Osteoblast (primary cell): ENCODE data around the gene ARHGEF17. TPM values are rescaled to one million over a fixed set of nuclear protein-coding genes. Genes with fewer than 3 reads are reported as not detected.

Experiments
- DNase-seq: peaks from one replicate; pipeline ENCODE4 v3.0.0; 2011; ENCODE audit warnings: low spot score, mixed read lengths; ENCODE audit not compliant: insufficient read length; ENCODE audit errors: missing footprints
- H2AFZ ChIP-seq: 2 replicates; pipeline ENCODE4 v1.6.0; 2011; ENCODE audit warnings: mild to moderate bottlenecking, low read length
- H3K27ac ChIP-seq: 2 replicates; pipeline ENCODE4 v1.5.1; 2011; ENCODE audit warnings: mild to moderate bottlenecking, low read depth, low read length, moderate library complexity
- H3K27me3 ChIP-seq: 2 replicates; pipeline ENCODE4 v1.6.0; 2012; ENCODE audit warnings: mild to moderate bottlenecking, control low read depth, inconsistent platforms, low read length, moderate library complexity; ENCODE audit not compliant: insufficient read depth
- H3K36me3 ChIP-seq: 2 replicates; pipeline ENCODE4 v1.5.1; 2011; ENCODE audit warnings: mild to moderate bottlenecking, low read length, control low read depth, moderate library complexity; ENCODE audit not compliant: insufficient read depth
- H3K4me1 ChIP-seq: 2 replicates; pipeline ENCODE4 v1.5.1; 2011; ENCODE audit warnings: mild to moderate bottlenecking, low read length, control low read depth, moderate library complexity; ENCODE audit not compliant: insufficient read depth
- H3K4me2 ChIP-seq: 2 replicates; pipeline ENCODE4 v1.6.0; 2011; ENCODE audit warnings: mild to moderate bottlenecking, low read length; ENCODE audit not compliant: insufficient read depth
- H3K4me3 ChIP-seq: fragments of 200-600 bp; sonication (generic); 3 replicates; pipeline ENCODE4 v1.5.1; 2012; ENCODE audit warnings: mild to moderate bottlenecking, low read length, inconsistent platforms; ENCODE audit not compliant: insufficient read depth
- H3K79me2 ChIP-seq: 2 replicates; pipeline ENCODE4 v1.6.0; 2012; ENCODE audit warnings: mild to moderate bottlenecking, low read length, control low read depth, inconsistent platforms; ENCODE audit not compliant: insufficient read depth
- H3K9me3 ChIP-seq: 2 replicates; pipeline ENCODE4 v1.5.1; 2011; ENCODE audit warnings: low read depth, low read length, control low read depth
- H4K20me1 ChIP-seq: 2 replicates; pipeline ENCODE4 v1.6.0; 2012; ENCODE audit warnings: mild to moderate bottlenecking, low read length, control low read depth; ENCODE audit not compliant: insufficient read depth
- total RNA-seq: library from RNA; depleted of rRNA; stranded (reverse); fragments of >200 nt; gene quantifications from 2 replicates; pipeline ENCODE4 v1.2.3, GENCODE V29; 2012
- TF ChIP-seq, protein P1 (sequence below): IDR thresholded peaks from 2 replicates; pipeline ENCODE4 v1.5.1; 2011; ENCODE audit warnings: mild to moderate bottlenecking, low read depth, low read length, moderate library complexity; ENCODE audit errors: extremely low read depth

Gene ARHGEF17
- total RNA-seq, 1 donor = 67.0 TPM

DNA sequence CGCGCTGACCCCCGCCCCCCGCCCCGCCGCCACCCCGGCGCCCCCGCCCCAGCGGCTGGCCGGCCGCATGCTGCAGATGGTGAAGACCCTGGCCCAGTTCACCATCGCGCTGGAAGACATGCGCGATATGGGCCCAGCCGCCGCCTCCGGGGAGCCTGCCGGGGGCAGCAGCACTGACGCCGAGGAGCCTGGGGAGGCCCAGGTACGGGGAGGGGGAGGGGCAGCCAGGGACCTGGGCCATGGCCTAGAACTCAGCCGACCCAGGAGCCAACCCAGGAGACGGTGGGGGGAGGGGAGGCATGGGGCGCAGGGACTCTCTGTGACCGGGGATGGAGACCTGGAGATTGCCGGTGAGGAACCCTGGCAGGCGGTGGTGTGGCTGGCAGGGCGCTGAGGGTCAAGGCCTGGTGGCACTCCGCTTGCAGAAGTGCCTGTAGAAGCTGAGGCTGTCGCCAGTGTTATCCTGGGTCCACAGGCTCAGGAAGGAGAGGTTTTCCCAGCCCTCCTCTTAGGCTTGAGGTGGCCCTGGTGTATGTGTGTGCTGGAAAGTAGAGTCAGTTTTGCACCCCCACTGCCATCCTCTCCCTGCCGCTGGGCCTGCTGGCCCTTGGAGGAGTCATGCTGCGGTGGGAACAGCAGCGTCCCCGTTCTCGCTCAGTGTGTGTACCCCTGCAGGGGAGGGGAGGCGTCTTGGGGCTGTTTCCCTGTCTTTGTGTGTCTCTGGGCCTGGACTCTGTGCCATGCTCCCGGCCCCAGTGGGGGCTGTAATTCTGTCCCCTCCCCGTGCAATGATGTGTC lies 35.2 kb downstream of the ARHGEF17 start:
- Histone ChIP-seq H3K27ac (no peak overlapping the region), H3K79me2 (peaks cover 99% of the 10 kb centered on the region), H2AFZ (no peak overlapping the region), H3K4me3 (no peak overlapping the region), H3K36me3 (peaks cover 18% of the 10 kb centered on the region), H3K9me3 (no peaks in the 10 kb centered on the region), H4K20me1 (peaks cover 94% of the 10 kb centered on the region), H3K4me2 (no peak overlapping the region), H3K27me3 (no peaks in the 10 kb centered on the region), H3K4me1 (peaks cover 23% of the 10 kb centered on the region)
- DNase-seq = peak; percentile 65
- TF ChIP-seq, protein P1, sequence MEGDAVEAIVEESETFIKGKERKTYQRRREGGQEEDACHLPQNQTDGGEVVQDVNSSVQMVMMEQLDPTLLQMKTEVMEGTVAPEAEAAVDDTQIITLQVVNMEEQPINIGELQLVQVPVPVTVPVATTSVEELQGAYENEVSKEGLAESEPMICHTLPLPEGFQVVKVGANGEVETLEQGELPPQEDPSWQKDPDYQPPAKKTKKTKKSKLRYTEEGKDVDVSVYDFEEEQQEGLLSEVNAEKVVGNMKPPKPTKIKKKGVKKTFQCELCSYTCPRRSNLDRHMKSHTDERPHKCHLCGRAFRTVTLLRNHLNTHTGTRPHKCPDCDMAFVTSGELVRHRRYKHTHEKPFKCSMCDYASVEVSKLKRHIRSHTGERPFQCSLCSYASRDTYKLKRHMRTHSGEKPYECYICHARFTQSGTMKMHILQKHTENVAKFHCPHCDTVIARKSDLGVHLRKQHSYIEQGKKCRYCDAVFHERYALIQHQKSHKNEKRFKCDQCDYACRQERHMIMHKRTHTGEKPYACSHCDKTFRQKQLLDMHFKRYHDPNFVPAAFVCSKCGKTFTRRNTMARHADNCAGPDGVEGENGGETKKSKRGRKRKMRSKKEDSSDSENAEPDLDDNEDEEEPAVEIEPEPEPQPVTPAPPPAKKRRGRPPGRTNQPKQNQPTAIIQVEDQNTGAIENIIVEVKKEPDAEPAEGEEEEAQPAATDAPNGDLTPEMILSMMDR = no peak

DNA sequence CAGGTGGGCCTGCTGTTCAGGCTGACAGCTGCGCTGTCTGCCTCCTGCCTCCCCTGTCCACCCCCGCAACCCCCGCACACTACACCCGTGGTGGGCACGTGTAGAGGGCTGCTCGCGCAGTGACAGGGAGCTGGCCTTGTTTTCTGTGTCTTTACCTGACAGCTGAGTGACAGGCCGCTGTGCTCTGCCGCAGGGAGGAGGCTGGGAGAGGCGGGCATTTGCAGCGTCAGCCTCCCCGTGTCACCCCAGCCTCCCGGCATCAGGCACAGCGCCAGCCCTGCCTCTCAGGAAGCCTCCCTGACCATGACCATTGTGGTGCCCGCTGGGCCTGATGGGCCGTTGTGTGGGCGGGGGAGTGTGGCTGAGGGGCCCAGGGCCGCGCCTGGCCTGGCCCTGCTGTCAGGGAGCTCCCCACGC lies 36.1 kb downstream of the ARHGEF17 start:
- no peak overlapping the region for H2AFZ ChIP-seq
- no peaks in the 10 kb centered on the region for H3K9me3 ChIP-seq
- H3K27ac ChIP-seq = peak overlapping the region; percentile 37
- H3K4me3 ChIP-seq = no peak overlapping the region
- peak overlapping the region; percentile 32 for H3K4me2 ChIP-seq
- peaks cover 26% of the 10 kb centered on the region for H3K36me3 ChIP-seq
- TF ChIP-seq, protein P1 = no peak
- H3K27me3 ChIP-seq = no peaks in the 10 kb centered on the region
- peaks cover 94% of the 10 kb centered on the region for H4K20me1 ChIP-seq
- peaks cover 97% of the 10 kb centered on the region for H3K79me2 ChIP-seq
- H3K4me1 ChIP-seq = peaks cover 23% of the 10 kb centered on the region
- DNase-seq = peak; percentile 90

DNA sequence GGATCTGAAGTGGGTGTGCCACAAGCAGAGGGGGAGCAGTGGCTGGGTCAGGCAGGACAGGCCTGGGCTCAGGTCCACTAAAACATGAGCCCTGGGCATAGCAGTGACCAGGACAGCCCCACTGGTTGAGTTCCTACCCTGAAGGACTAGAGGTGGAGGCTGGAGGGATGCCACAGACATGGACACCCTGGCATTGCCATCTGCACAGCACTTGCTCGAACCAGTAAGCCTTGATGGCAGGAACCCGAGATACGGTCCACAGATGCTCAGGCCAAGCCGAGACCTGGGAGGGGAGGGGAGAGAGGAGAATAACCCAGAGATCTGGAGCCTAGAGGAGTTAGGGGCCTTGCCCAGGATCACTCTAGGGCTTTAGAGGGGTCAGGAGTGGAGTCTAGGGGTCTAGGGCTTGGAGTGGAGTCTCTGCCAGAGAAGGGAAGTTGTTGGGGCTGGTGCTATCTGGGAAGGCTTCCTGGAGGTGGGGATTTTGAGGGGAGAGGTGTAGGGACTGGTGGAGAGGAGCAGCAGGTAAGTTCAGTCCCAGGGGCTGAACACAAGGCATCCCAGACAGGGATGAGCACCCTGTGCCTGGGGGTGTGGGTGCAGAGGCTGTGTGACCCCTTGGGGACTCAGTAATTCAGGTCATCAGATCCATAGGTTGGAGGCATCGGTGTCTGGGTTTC lies 37.5 kb downstream of the ARHGEF17 start:
- H3K4me3 ChIP-seq = no peak overlapping the region
- H3K4me1 ChIP-seq = peaks cover 21% of the 10 kb centered on the region
- DNase-seq = peak; percentile 53
- no peak overlapping the region for H3K4me2 ChIP-seq
- peaks cover 26% of the 10 kb centered on the region for H3K36me3 ChIP-seq
- no peak overlapping the region for H2AFZ ChIP-seq
- no peak overlapping the region for H3K27ac ChIP-seq
- H3K27me3 ChIP-seq = no peaks in the 10 kb centered on the region
- TF ChIP-seq, protein P1 = no peak
- H4K20me1 ChIP-seq = peaks cover 86% of the 10 kb centered on the region
- H3K9me3 ChIP-seq = no peaks in the 10 kb centered on the region
- peaks cover 94% of the 10 kb centered on the region for H3K79me2 ChIP-seq
